Gastrocnemius medialis (tissue), 4 donors: ENCODE data around the gene POLD2. TPM values are rescaled to one million over a fixed set of nuclear protein-coding genes. Genes with fewer than 3 reads are reported as not detected.

Experiments
- ATAC-seq, 2 donors: fragments of 150-250 bp; one replicate each; pipeline ENCODE4 v1.9.1; 2016
- DNase-seq, 2 donors: peaks; one replicate each; pipeline ENCODE4 v3.0.0-alpha.2; 2019
- H3K27ac ChIP-seq, 4 donors: fragments of 200-600 bp; sonication (generic); 1 replicate in 1 of 4; 2 replicates in 3 of 4; pipeline ENCODE4 v1.5.1; 2016 to 2018; ENCODE audit warnings: mild to moderate bottlenecking in 2 of 4, moderate library complexity in 1 of 4
- H3K27me3 ChIP-seq, 3 donors: fragments of 200-600 bp; sonication (generic) in 2 of 3; 1 replicate in 1 of 3; 2 replicates in 2 of 3; pipeline versions ENCODE4 v1.5.1 to v1.6.0; 2016 to 2019; ENCODE audit warnings: mild to moderate bottlenecking in 1 of 3, moderate library complexity in 1 of 3
- H3K36me3 ChIP-seq, 2 donors: fragments of 200-600 bp; sonication (generic) in 1 of 2; one replicate each; pipeline ENCODE4 v1.5.1; 2017 to 2018
- H3K4me1 ChIP-seq, 2 donors: fragments of 200-600 bp; sonication (generic) in 1 of 2; one replicate each; pipeline ENCODE4 v1.5.1; 2016 to 2017; ENCODE audit warnings: mild to moderate bottlenecking in 2 of 2
- H3K4me3 ChIP-seq, 4 donors: fragments of 200-600 bp; sonication (generic) in 3 of 4; 1 replicate in 1 of 4; 2 replicates in 3 of 4; pipeline ENCODE4 v1.5.1; 2016 to 2019; ENCODE audit warnings: mild to moderate bottlenecking in 2 of 4
- H3K9me3 ChIP-seq, 3 donors: fragments of 200-600 bp; sonication (generic) in 2 of 3; 1 replicate in 1 of 3; 2 replicates in 2 of 3; pipeline ENCODE4 v1.5.1; 2016 to 2019
- CTCF ChIP-seq, 5 experiments: fragments of 450-650 bp in 3 of 5; fragments of 200-600 bp in 2 of 5; sonication (generic) in 2 of 5; IDR thresholded peaks in 4 of 5; conservative IDR thresholded peaks in 1 of 5; 1 replicate in 4 of 5; 2 replicates in 1 of 5; pipeline ENCODE4 v1.5.1; 2016 to 2019; ENCODE audit warnings: antibody characterized with exemption in 5 of 5, mild to moderate bottlenecking in 3 of 5, moderate library complexity in 3 of 5
- POLR2A ChIP-seq, 2 donors: fragments of 450-650 bp; IDR thresholded peaks; one replicate each; pipeline ENCODE4 v1.6.1; 2017; ENCODE audit warnings: antibody characterized with exemption in 2 of 2, mild to moderate bottlenecking in 2 of 2, moderate library complexity in 2 of 2
- in situ Hi-C, 4 donors: fragments of 200-750 bp; cut with MboI; loops; one replicate each; pipeline versions ENCODE4 v1.15.0 to v1.8.0; 2017; ENCODE audit warnings: low sequenced_read_pairs in 4 of 4
- intact Hi-C: fragments of 100-400 bp; cut with DNase I; formaldehyde crosslinking; loops from one replicate; pipeline ENCODE4 v1.15.1; 2023; ENCODE audit warnings: low total_unique reads
- total RNA-seq, 4 donors: library from RNA; depleted of rRNA; stranded (reverse); fragments of >200 nt; gene quantifications; one replicate each; pipeline versions ENCODE4 v1.1.0 to v1.2.3, GENCODE V29; 2016

Gene POLD2
- total RNA-seq, 4 donors from 2014 or later: 69.4 to 93.0 (median 77.7) TPM

- TF ChIP-seq CTCF (IDR thresholded peaks at IDR 0.05 in 4 of 5, conservative IDR thresholded peaks at IDR 0.05 in 1 of 5): no peak
- no peak for TF ChIP-seq POLR2A (IDR thresholded peaks at IDR 0.05)
- H3K4me1 ChIP-seq: peaks cover 26 to 36% of the 10 kb centered on the region in 2 donors
- no peaks in the 10 kb centered on the region for H3K27me3 ChIP-seq
- no peak overlapping the region for H3K27ac ChIP-seq
- ATAC-seq: no peak
- H3K4me3 ChIP-seq: no peak overlapping the region
- intact Hi-C loops (loop anchor here (5.0 to 10.0 kb wide), 2 partner anchors 192 to 375 kb away; partner anchors contain the start of gene NUDCD3), in situ Hi-C loops (loop anchor here in 1 of 4 donors (5.0 kb wide), 1 partner anchor 43 kb away; no protein-coding TSS in a partner anchor)
- DNase-seq: no peak
- H3K9me3 ChIP-seq: no peaks in the 10 kb centered on the region
- H3K36me3 ChIP-seq: peaks cover 0 to 29% of the 10 kb centered on the region in 2 donors
Observed at GRCh38 chr7:44119829-44120380, 3.4 kb downstream of the POLD2 start.

GRCh38 chr7:44117801-44118429 lies 5.4 kb downstream of the POLD2 start:
- in situ Hi-C loops (no loop called here), intact Hi-C loops (no loop called here)
- no peak for ATAC-seq
- Histone ChIP-seq H3K4me3 (no peak overlapping the region), H3K27me3 (no peaks in the 10 kb centered on the region), H3K36me3 (peaks cover 0 to 29% of the 10 kb centered on the region in 2 donors), H3K27ac (no peak overlapping the region), H3K9me3 (no peaks in the 10 kb centered on the region), H3K4me1 (peaks cover 37 to 45% of the 10 kb centered on the region in 2 donors)
- TF ChIP-seq POLR2A (IDR thresholded peaks at IDR 0.05): no peak
- no peak for TF ChIP-seq CTCF (IDR thresholded peaks at IDR 0.05 in 4 of 5, conservative IDR thresholded peaks at IDR 0.05 in 1 of 5)
- DNase-seq: no peak

GRCh38 chr7:44116789-44117666 lies 6.3 kb downstream of the POLD2 start:
- in situ Hi-C loops: no loop called here
- no peaks in the 10 kb centered on the region for H3K27me3 ChIP-seq
- DNase-seq (no peak), ATAC-seq (no peak)
- H3K4me3 ChIP-seq: no peak overlapping the region
- no peaks in the 10 kb centered on the region for H3K9me3 ChIP-seq
- TF ChIP-seq POLR2A (IDR thresholded peaks at IDR 0.05) (no peak), CTCF (IDR thresholded peaks at IDR 0.05 in 4 of 5, conservative IDR thresholded peaks at IDR 0.05 in 1 of 5) (no peak)
- H3K4me1 ChIP-seq: peaks cover 28 to 37% of the 10 kb centered on the region in 2 donors
- no peak overlapping the region for H3K27ac ChIP-seq
- H3K36me3 ChIP-seq: peaks cover 0 to 29% of the 10 kb centered on the region in 2 donors
- intact Hi-C loops: no loop called here

- H3K27ac ChIP-seq: no peak overlapping the region
- H3K4me1 ChIP-seq: peaks cover 23 to 30% of the 10 kb centered on the region in 2 donors
- in situ Hi-C loops: no loop called here
- ATAC-seq (no peak), DNase-seq (no peak)
- H3K4me3 ChIP-seq: no peak overlapping the region
- TF ChIP-seq POLR2A (IDR thresholded peaks at IDR 0.05) (no peak), CTCF (IDR thresholded peaks at IDR 0.05 in 4 of 5, conservative IDR thresholded peaks at IDR 0.05 in 1 of 5) (no peak)
- intact Hi-C loops: no loop called here
- peaks cover 0 to 29% of the 10 kb centered on the region in 2 donors for H3K36me3 ChIP-seq
- no peaks in the 10 kb centered on the region for H3K27me3 ChIP-seq
- no peaks in the 10 kb centered on the region for H3K9me3 ChIP-seq
Observed at GRCh38 chr7:44116087-44116788, 7.1 kb downstream of the POLD2 start.
